Renal cortical epithelial cell (primary cell): Measurements from ENCODE around the gene LHFPL6. TPM values are rescaled to one million over a fixed set of nuclear protein-coding genes. Genes with fewer than 3 reads are reported as not detected.
"Not testable (repeated sequence)": the region's sequence is repeated elsewhere in the genome, so short reads cannot be mapped to it uniquely, and the experiment has no call there.

Experiments used
- DNase-seq: peaks from one replicate; pipeline ENCODE4 v3.0.0-alpha.2; 2011; ENCODE audit warnings: low read depth
- total RNA-seq: library from RNA; depleted of rRNA; stranded (reverse); fragments of >200 nt; gene quantifications from 2 replicates; pipeline ENCODE4 v1.2.3, GENCODE V29; 2014

LHFPL6 gene
- total RNA-seq, 1 donor from 2014 or later, result 14.1 TPM

DNA sequence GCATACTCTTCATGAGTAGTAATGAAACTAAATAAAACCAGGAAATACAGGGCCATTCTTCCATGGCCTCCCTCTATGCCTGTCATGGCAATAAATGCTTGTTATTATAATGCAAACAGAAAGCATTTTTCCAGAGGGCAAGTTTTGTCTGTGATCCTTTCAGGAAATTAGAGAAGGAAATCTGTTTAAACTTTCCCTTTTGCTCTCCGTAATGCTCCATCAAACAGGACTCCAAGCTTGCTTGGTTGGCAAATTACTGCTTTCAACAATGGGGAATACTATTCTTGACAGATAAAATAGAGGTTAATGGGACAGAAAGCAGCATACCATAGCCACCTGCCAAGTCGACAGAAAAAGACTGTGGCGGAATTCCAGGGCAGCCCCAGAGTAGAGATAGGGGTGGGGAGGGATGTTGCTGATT, 252.5 kb downstream of the LHFPL6 start:
- DNase-seq, result peak; percentile 40

DNA sequence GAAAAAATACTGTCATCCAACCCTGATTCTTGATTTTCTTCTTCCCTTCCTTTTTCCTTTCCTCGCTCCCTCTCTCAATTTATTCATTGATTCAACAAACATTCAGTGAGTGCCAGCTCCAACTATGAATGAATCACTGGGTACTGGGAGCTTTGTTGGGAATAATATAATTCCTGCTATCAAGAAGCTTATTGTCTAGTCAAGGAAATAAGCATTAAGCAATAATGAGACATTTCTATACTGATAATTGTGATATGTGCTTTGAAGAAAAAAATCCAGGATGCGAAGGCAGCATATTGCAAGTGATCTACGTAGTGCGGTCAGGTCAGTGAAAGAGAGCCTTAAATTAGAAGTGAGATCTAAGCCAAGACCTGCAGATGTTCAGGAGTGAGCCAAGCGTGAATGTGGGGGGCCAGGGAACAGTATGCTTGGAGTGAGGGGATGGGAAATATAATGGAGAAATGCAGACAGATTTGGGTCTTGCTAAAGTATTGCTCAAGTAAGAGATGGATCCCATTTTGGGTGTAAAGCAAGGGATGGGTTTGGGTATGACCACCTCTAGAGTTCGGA, 253.5 kb downstream of the LHFPL6 start:
- no peak for DNase-seq

DNA sequence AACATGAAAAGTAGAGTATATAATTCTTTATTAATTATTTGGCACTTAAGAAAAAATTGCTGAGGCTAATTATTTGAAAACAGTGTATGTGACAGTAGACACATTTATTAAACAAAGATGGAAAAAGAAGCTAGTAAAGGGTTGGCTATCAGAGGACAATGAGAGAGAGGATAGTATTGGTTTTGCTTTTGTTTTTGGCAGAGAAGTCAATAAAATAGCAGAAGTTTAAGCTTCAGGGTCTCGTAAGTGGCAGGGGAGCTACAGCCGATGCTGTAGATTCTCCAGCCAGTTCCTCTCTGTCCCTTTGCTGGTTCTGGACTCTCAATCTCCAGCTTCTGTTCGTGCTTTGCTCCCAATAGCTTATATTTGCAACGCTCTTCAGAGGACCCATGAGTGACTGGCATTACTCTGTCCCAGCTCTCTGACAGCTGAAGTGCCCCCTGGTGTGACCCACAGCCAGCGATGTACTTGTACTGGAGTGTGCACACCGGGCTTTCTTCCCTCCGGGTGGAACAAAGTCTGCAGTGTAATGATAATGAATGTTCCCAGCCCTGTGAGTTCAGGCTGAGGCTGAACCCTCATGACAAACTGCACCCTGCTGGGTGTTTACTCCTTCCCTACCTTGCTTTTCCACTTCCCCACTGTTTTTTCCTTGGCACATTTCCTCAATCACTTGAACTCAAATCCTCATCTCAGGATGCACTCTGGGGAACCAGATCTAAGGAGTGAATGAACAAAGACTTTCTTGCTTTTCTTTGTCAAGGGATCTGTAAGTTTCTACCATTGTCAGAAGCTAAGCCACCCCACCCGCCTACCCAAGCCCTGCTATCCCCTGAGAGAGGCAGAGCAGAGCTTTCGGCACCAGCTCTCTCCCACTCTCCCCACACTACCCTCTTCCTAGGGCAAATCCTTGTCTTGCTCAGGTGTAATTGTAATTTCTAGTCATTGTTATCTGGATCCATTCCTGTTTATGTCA, 254.8 kb downstream of the LHFPL6 start:
- no peak for DNase-seq

DNA sequence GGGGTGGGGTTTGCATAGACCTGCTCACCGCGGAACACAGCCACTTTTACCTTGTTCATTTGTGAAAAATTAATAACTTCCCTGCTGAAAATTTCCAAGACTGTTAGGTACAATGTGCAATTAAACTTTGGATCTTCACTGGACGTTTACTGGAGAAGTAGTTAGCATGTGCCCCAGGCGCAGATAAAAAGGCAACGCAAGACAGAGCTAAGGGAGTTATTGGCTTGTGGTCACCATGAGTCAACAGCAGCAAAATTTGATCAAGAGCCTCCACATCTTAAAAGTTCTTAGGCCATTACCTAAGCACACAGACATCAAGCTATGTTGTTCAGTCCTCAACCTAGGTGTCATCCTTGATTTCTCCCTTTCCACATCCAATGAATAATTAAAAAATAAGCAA, 257.0 kb downstream of the LHFPL6 start:
- no peak for DNase-seq

DNA sequence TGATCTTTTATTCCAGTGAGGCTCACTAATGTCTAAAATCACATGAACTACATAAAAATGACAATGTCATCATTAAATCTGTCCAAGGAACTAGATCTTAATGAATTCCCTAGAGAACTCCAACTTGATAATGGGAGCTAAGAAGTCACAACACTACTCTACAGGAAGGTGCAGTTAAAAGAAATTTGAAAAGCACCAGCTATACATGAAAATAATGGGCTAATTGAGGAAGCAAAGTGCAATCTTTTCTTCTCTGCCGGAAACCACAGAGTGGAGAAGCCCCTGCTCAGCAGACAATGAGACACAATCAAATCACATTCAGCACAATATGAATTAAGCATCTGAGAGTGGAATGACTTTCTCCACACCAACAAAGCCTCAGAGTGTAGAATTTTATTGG, 261.7 kb downstream of the LHFPL6 start:
- DNase-seq, result no peak

DNA sequence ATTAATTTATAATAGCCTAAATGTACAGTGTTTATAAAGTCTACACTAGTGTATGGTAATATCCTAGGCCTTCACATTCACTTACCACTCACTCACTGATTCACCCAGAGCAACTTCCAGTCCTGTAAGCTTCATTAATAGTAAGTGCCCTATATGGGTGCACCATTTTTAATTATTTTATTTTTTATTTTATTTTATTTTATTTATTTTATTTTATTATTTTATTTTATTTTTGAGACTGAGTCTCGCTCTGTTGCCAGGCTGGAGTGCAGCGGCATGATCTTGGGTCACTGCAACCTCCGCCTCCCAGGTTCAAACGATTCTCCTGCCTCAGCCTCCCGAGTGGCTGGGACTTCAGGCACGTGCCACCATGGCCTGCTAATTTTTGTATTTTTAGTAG, 264.9 kb downstream of the LHFPL6 start:
- not testable (repeated sequence) for DNase-seq

DNA sequence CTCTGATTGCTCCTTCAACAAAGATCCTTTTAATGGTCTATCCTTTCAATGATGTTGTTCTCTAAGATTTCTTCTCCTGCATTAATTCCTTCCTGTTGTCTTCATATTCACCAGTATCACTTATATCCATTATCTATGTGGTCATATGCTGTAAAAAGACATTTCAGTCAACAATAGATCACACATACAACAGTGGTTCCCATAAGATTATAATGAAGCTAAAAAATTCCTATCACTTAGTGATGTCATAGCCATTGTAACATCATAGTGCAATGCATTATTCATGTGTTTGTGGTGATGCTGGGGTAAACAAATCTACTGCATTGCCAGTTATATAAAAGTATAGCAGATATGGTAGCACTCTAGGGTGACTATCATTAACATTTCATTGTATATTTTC, 266.1 kb downstream of the LHFPL6 start:
- no peak for DNase-seq

DNA sequence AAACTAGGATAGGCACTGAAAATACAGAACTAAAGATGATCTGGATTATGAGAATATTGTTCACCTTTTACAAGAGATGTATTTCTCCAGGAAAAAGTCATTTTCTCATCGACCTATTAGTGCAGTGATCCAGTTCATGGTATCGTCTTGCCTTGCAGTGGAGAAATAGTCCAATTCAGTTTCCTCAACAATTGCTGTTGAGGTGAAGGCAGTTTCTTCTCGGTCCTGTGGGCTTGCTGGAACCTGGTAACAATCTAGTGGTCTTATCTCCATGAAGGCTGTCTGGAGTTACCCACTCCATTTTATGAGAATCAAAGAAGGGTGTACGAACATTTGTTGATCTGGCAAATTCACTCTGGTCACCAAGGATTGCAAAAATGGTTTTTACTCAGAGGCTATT, 266.8 kb downstream of the LHFPL6 start:
- DNase-seq, result no peak

DNA sequence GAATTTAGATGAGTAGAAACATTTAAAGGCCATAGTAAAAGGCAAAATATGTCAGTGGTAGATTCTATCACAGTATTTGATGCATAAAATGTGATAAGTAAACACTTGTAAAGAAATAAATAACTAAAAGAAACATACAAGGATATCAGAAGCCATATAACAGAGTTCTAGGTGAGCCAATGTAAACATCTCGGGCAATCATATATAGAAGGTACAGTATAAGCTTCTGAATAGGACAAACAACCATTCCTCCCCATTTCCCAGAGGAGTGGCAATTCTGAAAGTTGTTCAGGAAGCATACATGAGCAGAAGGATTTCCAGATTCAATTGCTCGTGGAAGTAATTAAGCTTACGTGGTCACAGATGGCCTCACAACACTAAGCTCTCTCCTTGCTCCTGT, 267.3 kb downstream of the LHFPL6 start:
- DNase-seq, result no peak

DNA sequence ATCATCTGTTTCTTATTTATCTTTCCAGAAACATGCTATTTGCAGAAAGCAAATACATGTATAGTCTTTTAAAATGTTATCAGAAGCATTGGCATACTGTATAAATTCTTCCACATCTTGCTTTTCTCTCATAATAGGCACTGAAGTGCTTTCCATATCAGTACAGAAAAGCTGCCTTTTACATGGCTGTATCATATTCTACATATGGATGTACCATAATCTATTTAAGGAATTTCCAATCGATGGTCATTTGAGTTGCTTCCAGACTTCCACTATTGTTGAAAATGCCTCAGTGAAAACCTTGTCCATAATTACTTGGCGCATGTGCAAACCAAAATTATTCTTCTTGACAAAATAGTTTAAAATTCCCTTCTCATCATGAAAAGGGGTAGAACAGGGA, 272.5 kb downstream of the LHFPL6 start:
- no peak for DNase-seq

DNA sequence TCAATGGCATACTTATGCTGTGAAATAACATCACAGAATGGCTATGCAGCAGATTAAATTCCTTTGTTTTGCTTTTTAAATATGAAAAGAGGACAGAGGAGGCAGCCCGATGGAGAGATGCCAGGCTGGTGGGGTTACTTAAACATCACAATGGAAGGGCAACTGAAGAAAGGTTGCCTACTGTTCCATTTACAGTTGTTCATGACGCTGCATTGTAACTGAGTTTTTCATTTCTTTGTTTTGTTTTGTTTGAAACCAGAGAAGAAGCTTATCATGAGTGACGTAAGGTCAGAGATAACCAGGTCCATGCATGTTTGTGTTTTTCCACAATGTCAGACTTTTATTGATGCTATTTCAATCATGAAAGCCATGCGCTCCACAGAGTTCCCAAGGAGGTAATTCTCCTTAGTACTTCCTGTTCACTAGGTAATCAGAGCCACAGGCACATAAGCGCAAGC, 273.8 kb downstream of the LHFPL6 start:
- DNase-seq, result no peak

DNA sequence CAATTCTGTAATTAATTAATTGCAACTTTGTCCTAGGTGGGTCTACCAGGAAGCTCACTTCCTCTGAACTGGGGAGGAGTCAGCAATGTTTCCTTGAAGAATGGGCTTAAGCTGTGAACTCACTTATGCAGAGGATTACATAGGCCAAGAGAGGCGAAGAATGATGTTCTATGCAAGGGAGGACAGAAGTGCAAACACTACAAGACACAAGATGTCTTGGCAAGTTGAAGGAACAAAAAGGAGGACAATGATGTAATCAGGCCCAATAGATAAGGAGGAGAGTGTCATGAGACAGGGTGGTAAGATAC, 275.9 kb downstream of the LHFPL6 start:
- no peak for DNase-seq

DNA sequence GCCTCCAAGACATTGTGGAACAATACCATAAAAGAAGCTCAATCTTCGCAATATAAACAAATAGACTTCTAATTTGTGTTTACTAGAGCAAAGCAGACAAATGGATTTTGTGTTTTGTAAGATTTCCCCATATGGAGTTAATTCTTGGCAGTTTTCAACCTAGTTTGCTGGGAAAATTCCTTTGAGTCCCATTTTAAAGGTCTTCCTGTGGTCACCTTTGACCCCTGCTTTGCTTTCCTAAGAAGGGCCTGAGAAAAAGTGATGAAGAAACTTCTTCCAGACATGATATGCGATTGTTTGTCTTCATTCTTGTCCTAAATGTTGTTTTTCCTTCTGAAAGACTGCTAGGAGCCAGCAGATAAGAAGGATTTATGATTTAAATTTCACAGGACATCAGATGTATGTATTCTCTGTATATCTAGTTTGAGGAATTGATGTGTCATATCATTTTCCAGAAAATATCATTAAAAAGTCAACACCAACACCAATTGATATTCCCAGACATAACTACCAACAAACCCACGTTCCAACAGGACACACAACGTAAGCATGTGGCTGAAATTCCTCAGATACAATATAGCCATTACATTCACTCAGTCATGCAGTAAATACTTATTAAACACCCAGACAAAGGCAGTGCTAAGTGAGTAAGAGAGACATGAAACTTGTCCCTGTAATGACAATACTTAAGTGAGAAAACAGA, 276.4 kb downstream of the LHFPL6 start:
- DNase-seq, result no peak

DNA sequence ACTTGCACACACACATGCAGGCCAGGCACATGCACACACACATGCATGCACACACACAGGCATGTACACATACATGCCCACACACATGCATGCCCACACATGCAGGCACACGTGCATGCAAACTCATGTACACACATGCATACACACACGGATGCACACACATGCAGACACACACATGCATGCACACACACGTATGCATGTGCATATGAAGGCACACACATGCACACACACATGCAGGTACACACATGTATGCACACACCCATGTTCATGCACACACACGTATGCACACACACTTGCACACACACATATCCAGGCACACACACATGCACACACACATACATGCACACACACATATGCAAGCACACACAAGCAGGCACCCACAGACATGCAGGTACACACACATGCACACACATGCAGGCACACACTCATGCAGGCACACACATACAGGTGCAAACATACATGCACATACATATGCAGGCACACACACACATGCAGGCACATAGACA, 278.1 kb downstream of the LHFPL6 start:
- DNase-seq, result no peak

DNA sequence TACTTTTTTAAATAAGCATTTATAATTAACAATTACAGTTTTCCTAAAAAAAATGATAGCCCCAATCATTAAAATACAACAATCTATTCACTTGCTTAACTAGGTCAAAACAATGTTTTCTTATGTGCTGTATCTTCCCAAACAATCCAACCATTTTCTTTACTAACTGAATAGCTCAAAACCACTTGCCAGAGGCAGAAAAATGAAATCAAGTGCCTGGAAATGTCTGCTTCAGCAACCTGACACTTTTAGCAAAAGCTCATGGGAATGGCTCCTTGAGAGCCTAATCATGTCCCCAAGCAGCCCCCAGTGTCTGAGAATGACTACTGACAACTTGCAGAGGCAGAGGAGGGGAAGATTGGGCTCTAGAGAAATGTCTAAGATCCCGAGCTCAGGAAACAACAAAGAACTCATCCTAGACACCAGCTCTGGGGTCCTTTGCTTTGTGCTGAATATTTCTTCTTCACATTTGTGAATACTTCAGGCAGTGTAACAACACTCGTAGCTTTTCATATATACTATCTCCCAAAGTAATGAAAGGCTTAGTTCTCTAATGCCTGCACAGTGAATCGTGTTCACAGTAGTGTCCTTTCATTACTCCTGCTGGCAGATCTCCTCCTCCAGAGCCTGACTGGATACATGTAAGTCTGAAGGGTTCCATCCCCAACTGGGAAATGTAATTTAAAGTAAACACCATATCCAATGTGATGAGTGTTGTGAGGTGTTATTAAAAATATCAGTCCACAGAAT, 280.0 kb downstream of the LHFPL6 start:
- DNase-seq, result no peak

DNA sequence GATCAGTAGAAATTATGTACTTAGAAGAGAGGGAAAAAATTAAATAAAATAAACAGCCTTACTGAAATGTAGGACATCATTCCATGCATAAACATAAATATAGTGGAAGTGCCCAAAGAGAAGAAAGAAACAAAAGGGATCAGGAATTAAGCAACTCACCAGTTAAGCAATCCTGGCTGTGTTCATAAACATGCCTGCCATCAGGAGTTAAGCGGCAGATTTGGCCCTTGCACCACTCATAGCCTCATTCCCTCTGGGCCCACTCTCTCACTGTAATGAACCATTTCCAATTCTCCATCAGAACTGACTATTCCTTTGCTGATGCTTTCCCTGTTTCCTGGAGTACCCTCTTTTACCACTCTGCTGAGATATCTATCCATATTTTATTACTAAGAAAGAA, 281.4 kb downstream of the LHFPL6 start:
- no peak for DNase-seq

DNA sequence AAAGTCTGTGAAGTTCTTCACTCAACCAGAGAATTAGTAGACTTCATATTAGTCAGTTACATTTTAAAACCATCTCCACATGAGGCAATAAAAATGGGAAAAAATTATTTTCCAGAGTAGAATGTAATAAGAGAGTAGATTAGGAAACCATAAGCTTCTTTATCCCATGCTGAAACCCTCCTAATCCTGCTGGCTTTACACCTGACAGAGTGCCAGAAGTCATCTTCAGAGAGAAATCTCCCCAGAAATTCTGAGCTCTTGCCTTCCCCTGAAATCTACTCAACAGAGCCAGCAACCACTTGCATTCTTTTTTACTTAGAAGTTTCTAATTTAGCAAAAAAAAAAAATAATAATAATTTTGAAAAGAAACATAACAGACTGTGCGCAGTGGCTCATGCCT, 284.8 kb downstream of the LHFPL6 start:
- DNase-seq, result no peak

DNA sequence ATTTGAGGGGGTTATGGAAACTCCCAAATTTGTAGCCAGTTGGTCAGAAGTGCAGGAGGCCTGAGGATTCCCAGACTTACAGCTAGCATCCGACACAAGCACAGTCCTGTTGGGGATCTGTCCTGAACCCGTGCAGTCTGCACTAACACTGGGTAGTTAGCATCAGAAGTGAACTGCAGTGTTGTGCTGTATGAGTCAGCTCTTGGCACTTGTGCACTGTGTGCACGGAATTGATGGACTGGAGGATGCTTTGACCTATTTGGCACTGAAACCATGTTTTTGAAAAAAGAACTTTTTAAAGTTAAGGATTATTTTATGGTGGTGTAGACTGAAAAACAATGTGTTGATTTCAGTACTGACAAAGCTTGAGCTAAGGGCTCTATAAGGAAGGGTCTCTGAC, 285.7 kb downstream of the LHFPL6 start:
- DNase-seq, result peak; percentile 29

DNA sequence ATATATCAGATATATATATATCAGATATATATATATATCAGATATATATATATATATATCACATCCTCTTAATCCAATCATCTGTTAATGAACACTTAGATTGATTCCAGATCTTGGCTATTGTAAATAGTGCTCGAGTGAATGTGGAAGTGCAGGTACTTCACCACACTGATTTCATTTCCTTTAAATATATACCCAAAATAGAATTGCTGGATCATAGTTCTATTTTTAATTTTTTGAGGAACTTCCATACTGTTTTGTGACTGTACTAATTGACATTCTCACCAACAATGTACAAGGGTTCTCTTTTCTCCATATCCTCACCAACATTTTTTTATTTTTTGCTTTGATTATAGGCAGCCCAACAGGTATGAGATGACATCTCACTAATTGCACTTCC, 287.2 kb downstream of the LHFPL6 start:
- no peak for DNase-seq

DNA sequence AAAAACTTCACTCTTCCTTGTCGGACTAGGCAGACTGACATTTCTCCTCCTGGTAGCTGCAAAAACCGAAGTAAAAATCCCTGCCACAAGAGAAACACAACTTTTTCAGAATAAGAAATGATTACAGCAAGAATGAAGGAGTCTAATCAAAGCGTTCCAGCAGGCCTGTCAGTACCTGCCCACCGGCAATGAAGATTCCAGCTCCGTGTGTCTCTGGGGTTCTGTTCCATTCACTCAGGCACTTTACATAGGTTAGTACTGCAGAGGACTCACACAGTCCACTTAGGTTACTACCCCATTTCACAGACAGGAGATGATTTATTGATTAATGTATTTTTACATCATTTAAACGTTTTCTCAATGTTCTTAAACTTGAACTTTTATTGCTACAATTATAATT, 289.3 kb downstream of the LHFPL6 start:
- no peak for DNase-seq

DNA sequence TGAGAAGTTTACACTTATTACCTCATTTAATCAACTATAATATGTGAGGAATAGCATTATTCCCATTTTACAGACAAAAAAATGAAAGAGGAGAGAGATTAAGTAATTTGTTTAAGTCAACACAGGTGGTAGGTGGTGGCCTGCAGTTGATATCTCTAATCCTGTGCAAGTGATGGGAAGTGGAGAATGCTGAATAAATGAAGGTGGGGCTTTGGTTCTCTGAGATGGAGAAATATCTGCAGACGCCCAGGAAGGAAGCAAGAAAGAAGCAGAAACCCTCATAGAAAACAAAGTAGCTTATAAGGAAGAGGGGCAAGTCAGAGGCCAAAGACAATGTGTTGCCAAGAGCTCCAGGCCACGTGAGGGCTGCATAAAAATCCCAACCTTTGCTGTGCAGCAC, 290.4 kb downstream of the LHFPL6 start:
- no peak for DNase-seq

DNA sequence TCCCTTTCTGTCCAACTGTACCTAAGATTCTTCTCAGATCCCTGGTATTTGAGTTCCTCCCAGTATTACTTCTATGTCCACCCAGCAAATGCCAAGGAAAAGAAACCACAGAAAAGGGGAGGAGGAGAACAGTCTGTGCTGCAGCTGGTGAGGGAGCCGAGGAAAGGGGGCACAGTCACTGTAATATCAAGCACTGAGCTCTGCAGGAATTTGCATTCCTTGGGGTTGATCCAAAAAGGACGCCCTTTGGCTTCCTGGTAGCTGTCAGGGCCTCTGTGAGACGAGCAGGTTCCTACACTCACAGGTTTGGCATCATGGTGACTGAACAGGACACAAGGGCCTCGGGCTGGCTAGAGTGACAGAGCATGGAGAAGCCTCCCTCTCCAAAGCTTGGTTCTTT, 291.4 kb downstream of the LHFPL6 start:
- DNase-seq, result no peak
